HUES6 (cell line): ENCODE measurements around the gene SLC2A4RG.
A peak's percentile ranks its signal among the peaks of the same experiment; 100 is the strongest.

Experiments used
- H3K27ac ChIP-seq: 2 replicates; pipeline ENCODE4 v1.7.0; 2013; ENCODE audit warnings: low read depth, mild to moderate bottlenecking, low read length, inconsistent platforms
- H3K27me3 ChIP-seq: 2 replicates; pipeline ENCODE4 v1.6.1; 2013; ENCODE audit warnings: low read length; ENCODE audit not compliant: control insufficient read depth, insufficient read depth
- H3K36me3 ChIP-seq: 2 replicates; pipeline ENCODE4 v1.6.1; 2013; ENCODE audit warnings: low read length; ENCODE audit not compliant: control insufficient read depth, insufficient read depth
- H3K4me1 ChIP-seq: 2 replicates; pipeline ENCODE4 v1.6.1; 2013; ENCODE audit warnings: low read length; ENCODE audit not compliant: control insufficient read depth, insufficient read depth
- H3K4me3 ChIP-seq: 2 replicates; pipeline ENCODE4 v1.5.1; 2013; ENCODE audit warnings: low read depth, low read length
- H3K9ac ChIP-seq: one replicate; pipeline ENCODE4 v1.6.1; 2013; ENCODE audit warnings: mild to moderate bottlenecking, low read length
- H3K9me3 ChIP-seq: 2 replicates; pipeline ENCODE4 v1.6.1; 2013; ENCODE audit warnings: low read depth, low read length; ENCODE audit not compliant: control insufficient read depth, insufficient read depth

The SLC2A4RG gene

DNA sequence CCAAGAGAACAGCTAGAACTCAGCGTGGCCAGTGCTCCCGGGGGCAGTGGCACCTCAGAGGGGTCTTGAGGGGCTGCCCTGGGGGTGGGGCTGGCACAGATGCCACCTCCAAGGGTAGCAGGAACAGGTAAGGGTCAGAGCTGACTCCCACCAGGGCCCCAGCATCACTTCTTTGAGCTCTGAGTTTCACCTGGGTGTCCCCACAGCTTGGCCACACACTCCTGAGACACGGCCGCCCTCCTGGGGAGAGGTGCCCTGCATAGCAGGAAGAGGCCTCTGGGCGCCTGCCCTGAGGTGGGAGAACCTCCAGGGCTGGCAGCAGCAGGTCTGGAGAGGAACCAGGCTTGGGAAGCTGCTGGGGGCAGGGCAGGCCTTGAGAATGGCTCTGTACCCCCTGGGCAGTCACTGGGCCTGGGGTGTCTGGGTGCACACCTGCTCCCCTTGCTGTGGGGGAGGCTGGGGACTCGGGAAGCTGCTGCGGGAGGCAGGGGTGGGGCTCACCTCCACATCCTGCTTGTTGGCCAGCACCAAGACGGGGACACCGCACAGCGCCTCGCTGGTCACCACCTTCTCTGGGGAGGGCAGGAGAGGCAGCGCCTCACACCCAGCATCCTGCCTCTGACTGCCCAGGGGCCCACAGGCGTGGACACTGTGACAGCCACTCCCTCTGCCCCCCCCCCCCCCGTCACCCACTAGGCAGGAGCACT is 38.1 kb upstream of the SLC2A4RG start:
- H3K27ac ChIP-seq = no peak overlapping the region
- H3K4me3 ChIP-seq = no peak overlapping the region
- H3K9ac ChIP-seq = no peak overlapping the region

GRCh38 chr20:63702036-63702665 is 37.4 kb upstream of the SLC2A4RG start:
- Histone ChIP-seq H3K27ac (no peak overlapping the region), H3K9ac (no peak overlapping the region), H3K9me3 (no peaks in the 10 kb centered on the region), H3K27me3 (no peaks in the 10 kb centered on the region), H3K36me3 (peaks cover 30% of the 10 kb centered on the region), H3K4me1 (peaks cover 25% of the 10 kb centered on the region), H3K4me3 (no peak overlapping the region)

More for the DNA sequence above, 38.1 kb upstream of the SLC2A4RG start:
- Histone ChIP-seq H3K9me3 (no peaks in the 10 kb centered on the region), H3K4me1 (peaks cover 30% of the 10 kb centered on the region), H3K27me3 (no peaks in the 10 kb centered on the region), H3K36me3 (peaks cover 29% of the 10 kb centered on the region)

DNA sequence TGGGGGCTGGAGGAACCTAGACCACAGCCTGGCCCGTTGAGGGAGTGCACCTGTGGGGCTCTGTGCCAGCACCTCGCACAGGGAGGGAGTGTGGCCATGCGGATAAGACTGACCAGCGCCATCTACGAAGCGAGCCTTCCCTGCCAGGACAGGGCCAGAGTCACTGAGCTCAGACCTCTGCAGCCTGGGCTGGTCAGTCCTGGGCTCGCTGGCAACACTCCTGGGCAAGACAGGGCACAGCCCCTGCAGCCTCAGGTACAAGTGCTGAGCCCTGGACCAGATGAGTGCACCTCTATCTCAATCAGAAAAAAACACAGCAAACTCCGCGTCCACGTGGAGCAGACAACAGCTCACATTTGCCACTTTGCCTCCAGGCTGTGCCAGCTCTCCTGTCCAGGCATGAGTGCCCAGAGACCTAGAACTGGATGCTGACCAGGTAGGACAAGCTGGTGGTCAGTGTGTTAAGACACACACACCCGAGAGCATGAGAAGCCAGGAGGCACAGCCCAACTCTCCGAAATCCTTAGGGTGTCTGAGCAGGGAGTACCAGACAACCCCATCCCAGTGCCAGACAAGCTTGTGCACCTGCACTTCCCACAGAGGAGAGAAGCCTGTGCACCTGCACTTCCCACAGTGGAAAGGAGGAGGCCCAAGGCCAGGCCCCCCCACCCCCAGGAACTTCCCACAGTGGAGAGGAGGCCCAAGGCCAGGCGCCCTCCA is 36.7 kb upstream of the SLC2A4RG start:
- Histone ChIP-seq H3K4me1 (peaks cover 19% of the 10 kb centered on the region), H3K27ac (no peak overlapping the region), H3K4me3 (no peak overlapping the region), H3K36me3 (peaks cover 30% of the 10 kb centered on the region), H3K27me3 (no peaks in the 10 kb centered on the region), H3K9me3 (no peaks in the 10 kb centered on the region), H3K9ac (no peak overlapping the region)

GRCh38 chr20:63703471-63703975 is 36.1 kb upstream of the SLC2A4RG start:
- peaks cover 19% of the 10 kb centered on the region for H3K4me1 ChIP-seq

GRCh38 chr20:63703976-63704748 is 35.4 kb upstream of the SLC2A4RG start:
- no peaks in the 10 kb centered on the region for H3K9me3 ChIP-seq
- no peak overlapping the region for H3K27ac ChIP-seq
- H3K4me3 ChIP-seq = no peak overlapping the region
- H3K9ac ChIP-seq = no peak overlapping the region
- no peaks in the 10 kb centered on the region for H3K27me3 ChIP-seq
- peaks cover 34% of the 10 kb centered on the region for H3K36me3 ChIP-seq
- H3K4me1 ChIP-seq = peaks cover 17% of the 10 kb centered on the region

More at GRCh38 chr20:63703471-63703975, 36.1 kb upstream of the SLC2A4RG start:
- Histone ChIP-seq H3K9ac (no peak overlapping the region), H3K4me3 (no peak overlapping the region), H3K27me3 (no peaks in the 10 kb centered on the region), H3K27ac (no peak overlapping the region), H3K36me3 (peaks cover 30% of the 10 kb centered on the region), H3K9me3 (no peaks in the 10 kb centered on the region)

DNA sequence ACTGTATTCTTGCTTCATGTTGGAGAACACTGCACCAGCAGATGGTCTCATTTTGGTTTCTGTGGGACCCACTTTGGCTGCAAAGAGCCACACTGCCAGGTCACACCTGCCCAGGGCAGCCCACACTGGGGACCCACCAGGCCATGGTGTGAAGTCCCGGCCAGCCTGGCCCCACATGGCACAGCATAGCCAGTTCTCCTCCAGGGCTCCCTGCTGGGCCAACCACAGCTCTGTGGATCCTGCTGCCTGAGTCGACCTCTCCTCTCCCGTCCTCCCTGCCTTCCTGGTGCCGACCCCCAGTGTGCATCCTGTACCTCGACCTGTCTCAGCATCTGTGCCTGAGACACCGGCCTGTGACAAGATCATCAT is 34.8 kb upstream of the SLC2A4RG start:
- no peak overlapping the region for H3K4me3 ChIP-seq
- H3K36me3 ChIP-seq = peaks cover 39% of the 10 kb centered on the region
- H3K9me3 ChIP-seq = no peaks in the 10 kb centered on the region
- H3K27me3 ChIP-seq = no peaks in the 10 kb centered on the region
- no peak overlapping the region for H3K27ac ChIP-seq
- H3K9ac ChIP-seq = no peak overlapping the region
- H3K4me1 ChIP-seq = peaks cover 11% of the 10 kb centered on the region

DNA sequence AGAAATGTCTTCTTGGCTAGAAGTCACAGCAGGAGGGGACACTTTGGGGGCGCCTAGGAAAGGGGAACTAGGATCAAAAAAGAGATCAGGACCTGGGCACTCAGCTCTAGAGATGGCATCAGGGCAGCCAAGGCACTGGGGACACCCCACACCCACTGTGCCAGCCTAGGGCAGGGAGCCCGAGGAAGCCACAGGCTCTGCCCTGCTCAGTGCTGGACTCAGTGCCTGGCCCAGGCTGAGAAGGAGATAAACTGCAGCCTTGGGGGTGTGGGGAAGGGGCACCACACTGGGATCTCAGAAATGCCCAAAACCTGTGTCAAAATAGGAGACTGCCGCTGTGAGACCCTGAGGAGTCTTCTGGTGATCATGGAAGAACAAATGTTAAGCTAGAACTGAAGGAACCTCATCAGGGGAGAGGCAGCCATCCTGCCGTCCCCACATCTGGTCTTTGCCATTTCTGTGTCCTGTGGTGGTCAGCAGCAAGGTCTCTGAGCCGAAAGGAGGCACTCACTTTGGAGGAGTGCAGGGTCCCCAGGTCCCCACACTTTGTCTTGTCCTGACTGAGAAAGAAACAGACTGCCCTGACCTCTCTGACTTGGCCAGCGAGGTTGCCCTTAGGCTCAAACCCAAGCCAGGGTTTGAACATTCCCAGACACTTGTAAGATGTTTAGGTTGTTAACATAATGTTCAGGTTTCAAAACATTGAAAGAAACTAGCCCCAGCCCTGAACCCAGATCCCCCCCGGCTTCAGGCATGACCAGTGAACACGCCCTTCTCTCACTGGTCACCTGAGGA is 34.1 kb upstream of the SLC2A4RG start:
- H3K36me3 ChIP-seq = peaks cover 43% of the 10 kb centered on the region
- no peaks in the 10 kb centered on the region for H3K27me3 ChIP-seq
- peaks cover 8% of the 10 kb centered on the region for H3K4me1 ChIP-seq
- H3K9me3 ChIP-seq = no peaks in the 10 kb centered on the region
- H3K4me3 ChIP-seq = no peak overlapping the region
- no peak overlapping the region for H3K9ac ChIP-seq
- no peak overlapping the region for H3K27ac ChIP-seq

- Histone ChIP-seq H3K9ac (peak overlapping the region; percentile 92), H3K4me3 (peak overlapping the region; percentile 78), H3K36me3 (peaks cover 50% of the 10 kb centered on the region), H3K27ac (no peak overlapping the region), H3K4me1 (peaks cover 8% of the 10 kb centered on the region), H3K9me3 (no peaks in the 10 kb centered on the region), H3K27me3 (no peaks in the 10 kb centered on the region)
Observed at GRCh38 chr20:63706027-63706695, 33.4 kb upstream of the SLC2A4RG start.

GRCh38 chr20:63706852-63707557 is 32.6 kb upstream of the SLC2A4RG start:
- no peaks in the 10 kb centered on the region for H3K27me3 ChIP-seq
- no peaks in the 10 kb centered on the region for H3K9me3 ChIP-seq
- peak overlapping the region; percentile 78 for H3K4me3 ChIP-seq
- peak overlapping the region; percentile 92 for H3K9ac ChIP-seq
- peaks cover 8% of the 10 kb centered on the region for H3K4me1 ChIP-seq
- peaks cover 58% of the 10 kb centered on the region for H3K36me3 ChIP-seq
- H3K27ac ChIP-seq = peak overlapping the region; percentile 34; the same call in 1 of the 2 replicates
